DMS79 (cell line): ENCODE measurements around the gene RANBP17.
"Not testable (repeated sequence)": the region's sequence is repeated elsewhere in the genome, so short reads cannot be mapped to it uniquely, and the experiment has no call there.

Experiments
- DNase-seq: peaks from one replicate; lab custom pipeline; 2025; lab: John Stamatoyannopoulos, UW

RANBP17 gene

GRCh38 chr5:170861917-170862766 is at the start of gene RANBP17:
Gene RANBP17, plus strand, starts transcription at chr5:170862018.
- DNase-seq, result peak; percentile 33

GRCh38 chr5:170813231-170813630 is 48.6 kb upstream of the RANBP17 start:
- DNase-seq, result no peak

DNA sequence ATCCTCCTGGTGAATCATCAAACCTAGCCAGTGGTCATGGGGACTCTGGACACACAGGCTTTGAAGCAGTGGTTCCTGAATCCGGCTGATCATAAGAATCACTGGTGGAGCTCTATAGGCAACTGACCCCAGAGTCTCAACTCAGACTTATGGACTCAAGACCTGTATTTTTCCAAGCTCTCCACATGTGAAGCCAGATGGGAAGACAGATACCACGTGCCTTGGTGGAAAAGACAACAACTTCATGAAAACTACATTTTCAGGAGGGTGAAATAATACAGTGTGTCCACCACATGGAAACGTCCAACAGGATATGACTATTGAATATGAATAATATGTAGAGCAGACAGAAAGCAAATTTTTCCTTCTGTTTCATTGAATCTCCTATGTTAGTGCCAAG is 44.6 kb upstream of the RANBP17 start:
- no peak for DNase-seq

GRCh38 chr5:170818232-170818631 is 43.6 kb upstream of the RANBP17 start:
- DNase-seq, result no peak

DNA sequence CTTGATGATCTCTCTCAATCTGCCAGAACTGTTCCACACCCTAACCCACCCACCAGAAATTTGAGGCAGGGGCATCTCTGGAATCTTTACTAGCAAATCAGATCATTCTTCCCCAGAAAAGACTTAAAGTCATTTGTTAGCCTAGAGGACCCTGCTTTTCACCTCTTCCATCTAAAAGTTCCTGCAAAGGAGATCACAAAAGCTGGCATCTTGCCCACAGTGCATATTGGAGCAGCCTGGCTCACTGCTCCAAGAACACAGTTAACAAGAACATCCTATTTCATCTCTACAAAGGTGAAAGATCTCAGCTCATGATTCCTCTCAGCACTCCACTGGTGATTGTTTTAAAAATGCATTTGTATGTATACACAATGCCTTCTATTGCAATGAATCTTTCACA is 42.0 kb upstream of the RANBP17 start:
- DNase-seq, result no peak

DNA sequence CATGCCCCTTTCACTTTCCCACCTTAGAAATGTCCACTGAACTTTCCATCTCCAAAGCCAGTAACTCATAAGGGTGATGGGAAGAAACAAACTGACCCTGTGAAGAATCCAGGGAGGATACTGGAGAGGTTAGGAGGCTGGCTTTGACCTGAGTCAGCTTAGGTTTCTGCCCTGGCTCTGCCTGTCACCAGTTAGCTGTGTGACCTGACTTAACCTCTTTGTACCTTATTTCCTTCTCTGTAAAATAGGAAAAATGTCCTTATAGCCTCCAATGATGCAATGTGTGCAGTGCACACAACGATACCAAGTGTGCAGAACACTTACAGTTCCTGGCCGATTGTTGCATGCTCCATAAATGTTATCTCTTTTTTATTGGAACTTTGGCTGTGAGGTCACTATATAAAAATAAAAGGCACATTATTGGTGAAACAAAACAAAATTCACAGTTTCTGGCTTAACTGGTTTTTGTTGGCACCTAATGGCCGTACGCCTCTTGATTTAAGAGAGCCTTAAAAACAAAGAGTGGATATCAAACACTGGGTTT is 40.5 kb upstream of the RANBP17 start:
- DNase-seq, result no peak

DNA sequence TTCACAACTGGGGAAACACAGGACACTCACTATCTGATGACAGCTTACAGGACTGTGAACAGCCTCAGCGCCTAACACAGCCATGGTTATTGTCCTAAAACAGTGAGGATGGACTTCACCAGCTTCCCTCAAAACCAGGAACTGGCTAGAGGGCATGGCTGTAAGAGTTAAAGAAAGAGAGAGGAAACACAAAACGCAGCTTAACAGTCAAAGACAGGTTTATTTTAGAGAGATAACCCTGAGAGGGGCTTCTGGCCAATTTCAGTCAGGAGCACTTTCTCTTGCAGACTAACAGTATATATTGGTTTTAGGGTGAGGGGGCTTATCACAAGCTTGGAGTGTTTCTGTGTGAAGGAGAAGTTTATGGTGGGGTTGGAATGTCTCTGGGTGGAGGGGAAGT is 35.7 kb upstream of the RANBP17 start:
- DNase-seq, result no peak

DNA sequence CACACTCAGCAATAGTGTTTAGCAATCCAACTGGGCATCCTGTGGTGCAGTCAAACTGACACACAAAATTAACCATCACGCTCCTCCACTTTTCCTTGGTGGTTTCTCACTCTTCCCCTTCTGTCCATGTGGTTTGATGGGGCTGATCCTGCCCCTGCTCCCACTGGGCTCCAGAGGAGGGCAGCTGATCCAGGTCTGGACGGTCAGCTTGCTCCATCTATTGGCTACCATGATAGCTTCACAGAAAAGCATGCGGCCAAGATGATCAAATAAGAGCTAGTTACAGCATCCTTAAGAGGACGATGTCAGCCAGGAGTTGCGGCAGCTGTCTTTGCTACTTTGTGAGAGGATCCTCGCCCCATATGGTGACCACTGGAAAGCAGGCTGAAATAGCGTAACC is 29.6 kb upstream of the RANBP17 start:
- no peak for DNase-seq

DNA sequence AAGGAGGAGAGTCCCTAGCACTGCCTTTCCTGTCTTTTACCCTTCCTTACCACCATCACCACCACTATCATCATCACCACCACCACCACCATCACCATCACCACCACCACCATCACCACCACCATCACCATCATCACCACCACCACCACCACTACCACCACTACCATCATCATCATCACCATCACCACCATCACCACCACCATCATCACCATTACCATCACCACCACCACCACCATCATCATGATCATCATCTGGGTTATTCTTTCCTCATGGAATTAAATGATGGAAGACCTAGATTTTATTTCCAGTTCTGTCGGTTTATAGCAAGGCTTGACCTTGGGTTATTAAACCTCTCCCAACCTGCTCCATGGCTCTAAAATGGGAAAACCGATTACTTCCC is 27.8 kb upstream of the RANBP17 start:
- DNase-seq, result not testable (repeated sequence)

- no peak for DNase-seq
These were observed 25.6 kb upstream of the RANBP17 start for GRCh38 chr5:170836226-170836625.

DNA sequence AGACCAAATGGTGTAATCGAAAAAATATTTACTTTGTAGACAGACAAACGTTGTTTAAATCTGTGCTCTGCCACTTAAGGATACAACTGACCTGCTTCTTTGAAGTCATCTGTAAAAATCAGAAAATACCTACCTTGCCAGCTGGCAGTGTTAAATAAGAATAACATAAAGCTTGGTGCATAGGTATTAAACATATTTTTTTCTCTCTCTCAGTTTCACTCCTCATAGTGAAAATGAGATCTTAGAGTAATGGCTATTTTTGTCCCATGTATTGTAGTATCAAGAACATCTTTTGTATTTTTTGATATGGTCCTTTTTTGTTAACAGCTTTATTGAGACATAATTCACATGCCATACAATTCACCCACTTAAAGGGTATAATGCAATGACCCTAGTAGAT is 17.9 kb upstream of the RANBP17 start:
- no peak for DNase-seq

- no peak for DNase-seq
These were observed 17.2 kb upstream of the RANBP17 start for GRCh38 chr5:170844651-170845050.

- no peak for DNase-seq
These were observed 15.4 kb upstream of the RANBP17 start for GRCh38 chr5:170846416-170846815.

GRCh38 chr5:170846846-170847245 is 15.0 kb upstream of the RANBP17 start:
- no peak for DNase-seq

- DNase-seq, result no peak
These were observed 13.8 kb upstream of the RANBP17 start for GRCh38 chr5:170848033-170848432.

- no peak for DNase-seq
These were observed 12.4 kb upstream of the RANBP17 start for GRCh38 chr5:170849374-170849773.

DNA sequence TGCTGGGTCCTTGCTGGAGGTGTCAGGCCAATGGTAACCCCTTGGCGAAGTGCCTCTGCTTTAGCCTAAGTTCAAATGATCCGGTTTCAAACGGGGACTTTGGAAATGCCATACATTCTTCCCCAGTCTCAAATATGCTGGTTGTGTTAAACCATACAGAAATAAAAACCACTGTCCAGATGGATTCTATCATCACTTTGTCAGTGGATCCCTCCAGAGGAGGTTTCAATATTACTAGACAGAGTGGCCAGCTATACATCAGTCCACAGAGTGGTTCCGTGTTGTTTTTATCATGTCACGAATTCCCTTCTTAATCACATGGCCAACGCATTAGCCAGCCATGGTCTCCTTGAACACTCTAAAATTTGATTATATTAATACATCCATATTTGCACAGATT is 7.3 kb upstream of the RANBP17 start:
- DNase-seq, result no peak

DNA sequence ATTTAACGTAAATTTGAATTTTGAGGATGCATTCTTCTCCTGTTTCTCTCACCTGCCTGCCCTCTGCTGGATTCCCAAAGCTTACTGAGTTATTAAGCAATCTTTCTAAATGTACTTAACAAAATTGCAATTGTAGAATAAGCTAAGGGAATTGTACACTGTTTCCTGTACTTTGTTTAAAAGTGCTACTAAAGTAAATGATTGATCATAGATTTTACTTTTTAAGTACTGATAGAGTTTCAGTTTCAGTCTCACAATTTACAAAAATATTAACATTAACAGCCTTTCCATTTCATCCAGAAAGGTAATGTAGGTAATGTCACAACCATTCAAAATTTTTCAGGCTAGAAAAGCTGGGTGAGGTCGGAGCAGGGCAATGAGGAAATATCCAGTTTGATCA is 4.8 kb upstream of the RANBP17 start:
- no peak for DNase-seq

GRCh38 chr5:170860415-170860814 is 1.4 kb upstream of the RANBP17 start:
- no peak for DNase-seq

GRCh38 chr5:170860818-170861666 is 776 bp upstream of the RANBP17 start:
- no peak for DNase-seq

GRCh38 chr5:170861667-170861916 is 226 bp upstream of the RANBP17 start:
- DNase-seq, result no peak

GRCh38 chr5:170863646-170864045 is 1.8 kb downstream of the RANBP17 start:
- DNase-seq, result no peak

DNA sequence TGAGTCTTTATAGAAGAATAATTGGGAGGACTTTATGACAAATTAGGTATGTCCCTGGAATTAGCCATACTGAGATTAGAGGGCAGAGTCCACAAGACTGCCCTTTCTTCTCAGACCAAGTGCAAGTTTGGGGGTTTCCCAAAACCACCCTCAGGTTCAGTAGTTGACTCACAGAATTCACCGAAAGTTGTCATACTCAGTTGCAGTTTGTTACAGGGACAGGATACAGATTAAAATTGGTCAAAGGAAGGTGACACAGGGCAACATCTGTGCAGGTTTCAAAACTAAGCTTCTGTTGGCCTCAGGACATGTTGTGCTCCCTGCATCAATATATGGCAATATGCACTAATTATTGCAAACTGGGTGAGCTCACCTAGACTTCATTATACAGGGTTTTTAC is 3.8 kb downstream of the RANBP17 start:
- DNase-seq, result no peak
